Fibroblast of pulmonary artery (primary cell): ENCODE data around the gene C17orf67.

Experiments used
- DNase-seq: peaks from one replicate; pipeline ENCODE4 v3.0.0-alpha.2; 2010; ENCODE audit warnings: low read depth
- H3K4me3 ChIP-seq: replicated peaks from 2 replicates; pipeline ENCODE4 v1.5.1; 2011; ENCODE audit warnings: low read depth, mild to moderate bottlenecking, control low read depth, low read length, moderate library complexity
- TF ChIP-seq, protein P1 (sequence below): IDR thresholded peaks from 2 replicates; pipeline ENCODE4 v1.5.1; 2011; ENCODE audit warnings: mild to moderate bottlenecking, control low read depth, low read length, inconsistent platforms; ENCODE audit errors: missing control alignments

Gene C17orf67

DNA sequence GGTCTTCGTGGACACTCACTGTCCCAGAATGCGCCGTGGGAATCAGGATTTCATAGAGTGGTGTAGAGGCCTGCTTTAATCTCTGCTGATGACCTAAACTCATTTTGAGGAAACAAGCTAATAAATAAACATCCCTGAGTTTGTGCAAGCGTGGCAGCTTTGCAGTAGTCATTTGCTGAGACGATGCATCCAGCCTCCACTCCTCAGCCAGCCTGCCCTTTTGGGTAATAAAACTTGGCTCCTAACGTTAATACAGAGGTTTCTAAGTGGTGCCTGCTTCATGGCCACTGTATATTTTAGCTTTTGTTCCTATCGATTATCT is 1.5 kb upstream of the C17orf67 start:
- DNase-seq, result no peak
- TF ChIP-seq, protein P1, sequence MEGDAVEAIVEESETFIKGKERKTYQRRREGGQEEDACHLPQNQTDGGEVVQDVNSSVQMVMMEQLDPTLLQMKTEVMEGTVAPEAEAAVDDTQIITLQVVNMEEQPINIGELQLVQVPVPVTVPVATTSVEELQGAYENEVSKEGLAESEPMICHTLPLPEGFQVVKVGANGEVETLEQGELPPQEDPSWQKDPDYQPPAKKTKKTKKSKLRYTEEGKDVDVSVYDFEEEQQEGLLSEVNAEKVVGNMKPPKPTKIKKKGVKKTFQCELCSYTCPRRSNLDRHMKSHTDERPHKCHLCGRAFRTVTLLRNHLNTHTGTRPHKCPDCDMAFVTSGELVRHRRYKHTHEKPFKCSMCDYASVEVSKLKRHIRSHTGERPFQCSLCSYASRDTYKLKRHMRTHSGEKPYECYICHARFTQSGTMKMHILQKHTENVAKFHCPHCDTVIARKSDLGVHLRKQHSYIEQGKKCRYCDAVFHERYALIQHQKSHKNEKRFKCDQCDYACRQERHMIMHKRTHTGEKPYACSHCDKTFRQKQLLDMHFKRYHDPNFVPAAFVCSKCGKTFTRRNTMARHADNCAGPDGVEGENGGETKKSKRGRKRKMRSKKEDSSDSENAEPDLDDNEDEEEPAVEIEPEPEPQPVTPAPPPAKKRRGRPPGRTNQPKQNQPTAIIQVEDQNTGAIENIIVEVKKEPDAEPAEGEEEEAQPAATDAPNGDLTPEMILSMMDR, result no peak
- H3K4me3 ChIP-seq, result peak overlapping the region; percentile 73

DNA sequence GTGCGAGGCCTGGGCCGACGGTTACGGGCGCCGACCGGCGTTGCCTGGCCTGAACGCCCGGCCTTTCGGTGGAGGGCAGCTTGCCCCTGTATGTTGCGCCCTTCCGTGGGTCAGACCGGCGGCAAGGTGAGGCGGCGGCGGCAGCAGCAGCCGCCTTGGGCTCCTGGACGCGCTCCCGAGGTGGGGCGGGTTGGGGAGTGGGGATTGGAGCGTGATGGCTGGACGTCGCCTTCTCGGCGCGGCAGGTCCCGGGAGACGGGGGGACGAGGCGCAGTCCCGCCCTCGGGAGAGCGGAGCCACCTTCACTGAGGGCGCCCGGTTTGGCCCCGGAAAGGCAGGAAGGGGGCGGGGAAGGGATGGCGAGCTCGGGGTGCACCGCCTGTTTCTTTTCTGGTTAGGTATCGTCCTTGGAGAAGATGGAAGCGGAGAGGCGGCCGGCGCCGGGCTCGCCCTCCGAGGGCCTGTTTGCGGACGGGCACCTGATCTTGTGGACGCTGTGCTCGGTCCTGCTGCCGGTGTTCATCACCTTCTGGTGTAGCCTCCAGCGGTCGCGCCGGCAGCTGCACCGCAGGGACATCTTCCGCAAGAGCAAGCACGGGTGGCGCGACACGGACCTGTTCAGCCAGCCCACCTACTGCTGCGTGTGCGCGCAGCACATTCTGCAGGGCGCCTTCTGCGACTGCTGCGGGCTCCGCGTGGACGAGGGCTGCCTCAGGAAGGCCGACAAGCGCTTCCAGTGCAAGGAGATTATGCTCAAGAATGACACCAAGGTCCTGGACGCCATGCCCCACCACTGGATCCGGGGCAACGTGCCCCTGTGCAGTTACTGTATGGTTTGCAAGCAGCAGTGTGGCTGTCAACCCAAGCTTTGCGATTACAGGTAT is 902 bp upstream of the C17orf67 start:
- DNase-seq, result peak; percentile 24
- H3K4me3 ChIP-seq, result peak overlapping the region; percentile 73
- TF ChIP-seq, protein P1, result no peak

DNA sequence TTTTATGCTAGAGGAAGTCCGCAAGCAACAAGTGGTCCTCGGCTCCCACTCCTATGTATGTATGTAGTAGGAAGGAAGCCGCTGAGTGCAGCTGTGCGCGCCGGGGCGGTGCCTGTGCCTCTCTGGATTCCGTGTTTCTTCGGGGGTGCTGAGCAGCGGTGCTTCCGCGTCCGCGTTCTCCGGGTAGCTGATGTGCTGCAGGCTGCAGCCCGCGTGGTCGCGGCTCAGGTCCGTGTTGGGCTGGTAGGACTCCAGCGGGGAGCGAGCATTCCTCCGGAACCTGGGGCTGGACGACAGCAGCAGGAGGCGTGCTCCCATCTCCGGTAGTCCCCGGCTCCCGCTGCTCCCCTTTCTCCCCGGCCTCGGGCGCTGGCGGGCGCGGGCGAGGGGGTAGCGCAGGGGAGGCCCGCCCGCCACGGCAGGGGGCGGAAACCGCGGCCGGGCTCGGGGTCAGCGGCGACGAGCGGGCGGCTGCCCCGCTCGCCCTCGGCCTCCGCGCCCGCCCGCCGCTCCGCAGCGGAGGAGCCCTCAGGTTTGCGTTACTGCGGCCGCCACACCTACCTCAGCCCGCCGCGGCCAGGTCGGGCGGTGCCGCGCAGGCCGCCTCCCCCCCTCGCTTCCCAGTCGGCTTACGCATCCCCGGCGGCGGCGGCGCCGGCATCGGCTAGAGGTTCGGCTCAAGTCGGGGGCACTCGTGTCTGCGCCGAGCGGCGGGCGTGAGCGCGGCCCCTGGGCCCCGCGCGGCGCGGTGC is 487 bp downstream of the C17orf67 start:
- peak overlapping the region; percentile 66 for H3K4me3 ChIP-seq
- TF ChIP-seq, protein P1, result no peak
- DNase-seq, result peak; percentile 57

DNA sequence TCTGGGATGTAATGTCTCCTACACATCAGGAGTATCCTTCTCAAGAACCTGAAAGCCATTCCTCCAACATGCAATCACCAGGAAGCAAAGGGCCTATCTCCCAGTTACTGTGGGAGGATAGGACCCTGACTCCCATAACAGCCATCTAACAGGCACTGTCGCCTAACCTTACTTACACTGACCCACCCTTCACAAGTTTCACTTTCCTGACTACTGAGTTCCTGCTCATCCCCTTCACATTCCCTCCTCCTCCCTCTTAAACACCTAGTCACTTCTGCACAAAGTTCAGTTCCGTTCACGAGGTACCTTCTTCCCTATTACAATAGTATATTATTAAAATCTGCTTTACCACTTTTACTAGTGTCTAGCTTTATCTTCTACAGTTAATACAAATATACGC is 1.3 kb downstream of the C17orf67 start:
- peak overlapping the region; percentile 66 for H3K4me3 ChIP-seq
- DNase-seq, result no peak
- TF ChIP-seq, protein P1, result no peak

DNA sequence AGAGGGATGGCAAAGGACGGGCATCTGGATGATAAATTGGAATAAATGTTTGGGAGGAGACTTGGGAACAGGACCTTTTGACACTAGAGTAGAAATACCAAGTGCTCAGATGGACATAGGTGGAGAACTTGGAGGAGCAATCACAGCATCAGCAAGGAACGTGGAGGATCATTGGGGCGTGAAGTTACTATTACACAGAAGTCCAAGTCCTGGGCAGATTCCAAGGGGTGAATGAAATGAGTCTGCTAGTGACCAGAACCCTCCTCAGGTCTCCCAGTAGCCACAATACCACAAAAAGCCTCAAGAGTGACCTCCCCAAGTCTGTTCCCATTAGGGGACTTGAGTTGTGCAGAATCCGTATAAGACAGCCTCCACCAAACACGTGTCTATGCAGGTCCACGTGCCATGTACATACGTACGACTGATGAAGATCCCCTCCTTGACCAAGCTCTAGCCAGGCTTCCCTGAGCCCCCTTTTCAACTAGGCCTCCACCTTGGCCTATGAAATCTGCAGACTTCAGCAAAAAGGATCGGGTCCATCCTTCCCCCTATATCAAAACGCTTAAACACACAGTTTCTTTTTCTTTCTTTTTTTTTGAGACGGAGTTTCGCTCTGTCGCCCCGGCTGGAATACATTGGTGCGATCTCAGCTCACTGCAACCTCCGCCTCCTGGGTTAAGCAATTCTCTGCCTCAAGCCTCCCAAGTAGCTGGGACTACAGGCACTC is 2.2 kb downstream of the C17orf67 start:
- no peak for DNase-seq
- H3K4me3 ChIP-seq, result no peak overlapping the region
- TF ChIP-seq, protein P1, result no peak

DNA sequence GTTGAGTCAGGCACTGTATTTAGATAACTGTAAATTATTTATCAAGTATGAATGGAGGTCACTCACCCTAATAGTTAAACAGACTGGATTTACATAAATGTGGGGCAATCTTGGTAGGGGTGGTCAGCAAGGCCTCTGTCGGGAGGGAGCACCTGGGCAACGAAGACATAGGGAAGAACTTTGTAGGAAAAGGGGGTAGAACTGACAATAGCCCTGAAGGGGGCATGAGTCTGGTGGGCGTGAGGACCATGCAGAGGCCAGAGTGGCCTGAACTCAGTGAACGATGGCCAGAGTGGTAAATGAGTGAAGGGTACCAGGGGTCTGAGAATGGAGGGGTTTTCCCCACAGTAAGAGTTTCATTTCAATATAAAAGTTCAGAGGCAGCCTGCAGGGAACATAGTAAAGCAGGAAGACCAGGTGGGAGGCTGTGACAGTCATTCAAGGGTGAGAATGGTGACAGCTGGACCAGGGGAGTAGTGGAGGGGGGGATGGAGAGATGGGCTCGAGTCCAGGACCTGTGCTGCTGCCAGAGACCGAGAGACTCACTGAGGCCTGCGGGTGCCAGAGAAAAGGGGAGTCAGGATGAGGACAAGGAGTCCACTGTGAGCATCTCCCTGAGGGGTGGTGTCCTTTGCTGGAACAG is 2.9 kb downstream of the C17orf67 start:
- no peak for DNase-seq
- TF ChIP-seq, protein P1, result no peak
- no peak overlapping the region for H3K4me3 ChIP-seq
